ENCODE results near the gene PRORP. TPM values are rescaled to one million over a fixed set of nuclear protein-coding genes. Genes with fewer than 3 reads are reported as not detected.

Gene PRORP
- polyA plus RNA-seq, 1 of the 3 experiments (the other 2 are of a cell fraction), result 17.9 TPM

DNA sequence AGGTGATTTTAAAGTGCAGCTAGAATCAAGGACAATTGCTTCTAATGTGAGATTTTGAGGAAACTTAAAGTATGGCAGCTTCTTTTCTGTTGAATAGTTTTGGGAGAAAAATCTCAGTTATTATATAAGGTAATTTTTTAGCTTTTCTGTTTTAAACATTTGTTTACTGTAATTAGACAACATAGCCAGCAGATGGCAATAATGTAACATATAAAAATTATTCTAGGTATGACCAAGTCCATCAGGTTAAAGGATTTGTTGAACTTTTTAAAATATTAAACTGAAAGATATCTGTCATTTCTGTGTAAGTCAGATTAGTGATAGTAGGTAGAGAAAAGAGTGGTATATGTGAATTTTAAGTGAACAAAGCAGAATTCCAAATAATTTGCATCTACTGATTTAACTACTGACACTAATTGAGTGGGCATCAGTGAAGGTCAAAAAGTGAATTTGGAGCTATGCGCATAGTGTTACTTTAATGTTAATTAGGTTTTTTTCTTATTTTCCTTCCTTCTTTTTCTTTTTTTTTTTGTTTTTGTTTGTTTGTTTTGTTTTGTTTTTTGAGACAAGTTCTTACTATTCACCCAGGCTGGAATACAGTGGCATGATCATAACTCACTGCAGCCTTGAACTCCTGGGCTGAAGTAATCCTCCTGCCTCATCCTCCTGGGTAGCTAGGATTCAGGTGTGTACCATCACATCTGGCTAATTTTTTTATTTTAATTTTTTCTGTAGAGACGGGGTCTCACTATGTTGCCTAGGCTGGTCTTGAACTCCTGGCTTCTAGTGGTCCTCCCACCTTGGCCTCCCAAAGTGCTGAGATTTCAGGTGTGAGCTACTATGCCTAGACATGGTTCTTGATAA is 18.6 kb downstream of the PRORP start:
- peaks cover 5 to 20% of the 10 kb centered on the region in 2 experiments for H3K36me3 ChIP-seq (replicated peaks in 1 of 2; ENCODE audit: control insufficient read depth in 1 of 2, insufficient read depth in 2 of 2, low read length in 1 of 2)
- H3F3A ChIP-seq (replicated peaks; ENCODE audit: insufficient read depth), result peaks cover 8% of the 10 kb centered on the region
- peak; percentile 45 for DNase-seq
- no peak overlapping the region for H2AFZ ChIP-seq (ENCODE audit: low read depth)
- TF ChIP-seq TCF12 (IDR thresholded peaks at IDR 0.05) (no peak), RXRA (IDR thresholded peaks at IDR 0.05; ENCODE audit: borderline replicate concordance, low read depth) (no peak), SMC3 (IDR thresholded peaks at IDR 0.05; ENCODE audit: low read depth, low read length) (peak; percentile 33; the same call in 1 of the 2 replicates), MXI1 (IDR thresholded peaks at IDR 0.05; ENCODE audit: low read depth, low read length) (no peak), GABPA (IDR thresholded peaks at IDR 0.05; ENCODE audit: low read depth) (no peak), RAD21 (IDR thresholded peaks at IDR 0.05; ENCODE audit: low read length) (peak; percentile 69), NFIC (IDR thresholded peaks at IDR 0.05; ENCODE audit: borderline replicate concordance) (no peak), MEF2A (IDR thresholded peaks at IDR 0.05; ENCODE audit: borderline replicate concordance, low read depth) (no peak), JUND (IDR thresholded peaks at IDR 0.05) (no peak), FOSL2 (IDR thresholded peaks at IDR 0.05; ENCODE audit: borderline replicate concordance, low read depth) (no peak), TEAD4 (IDR thresholded peaks at IDR 0.05; ENCODE audit: borderline replicate concordance, insufficient read depth) (no peak)
- TF ChIP-seq, protein P1, sequence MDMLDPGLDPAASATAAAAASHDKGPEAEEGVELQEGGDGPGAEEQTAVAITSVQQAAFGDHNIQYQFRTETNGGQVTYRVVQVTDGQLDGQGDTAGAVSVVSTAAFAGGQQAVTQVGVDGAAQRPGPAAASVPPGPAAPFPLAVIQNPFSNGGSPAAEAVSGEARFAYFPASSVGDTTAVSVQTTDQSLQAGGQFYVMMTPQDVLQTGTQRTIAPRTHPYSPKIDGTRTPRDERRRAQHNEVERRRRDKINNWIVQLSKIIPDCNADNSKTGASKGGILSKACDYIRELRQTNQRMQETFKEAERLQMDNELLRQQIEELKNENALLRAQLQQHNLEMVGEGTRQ (IDR thresholded peaks at IDR 0.05; ENCODE audit: borderline replicate concordance, low read depth, low read length), result no peak
- TF ChIP-seq, protein P2, sequence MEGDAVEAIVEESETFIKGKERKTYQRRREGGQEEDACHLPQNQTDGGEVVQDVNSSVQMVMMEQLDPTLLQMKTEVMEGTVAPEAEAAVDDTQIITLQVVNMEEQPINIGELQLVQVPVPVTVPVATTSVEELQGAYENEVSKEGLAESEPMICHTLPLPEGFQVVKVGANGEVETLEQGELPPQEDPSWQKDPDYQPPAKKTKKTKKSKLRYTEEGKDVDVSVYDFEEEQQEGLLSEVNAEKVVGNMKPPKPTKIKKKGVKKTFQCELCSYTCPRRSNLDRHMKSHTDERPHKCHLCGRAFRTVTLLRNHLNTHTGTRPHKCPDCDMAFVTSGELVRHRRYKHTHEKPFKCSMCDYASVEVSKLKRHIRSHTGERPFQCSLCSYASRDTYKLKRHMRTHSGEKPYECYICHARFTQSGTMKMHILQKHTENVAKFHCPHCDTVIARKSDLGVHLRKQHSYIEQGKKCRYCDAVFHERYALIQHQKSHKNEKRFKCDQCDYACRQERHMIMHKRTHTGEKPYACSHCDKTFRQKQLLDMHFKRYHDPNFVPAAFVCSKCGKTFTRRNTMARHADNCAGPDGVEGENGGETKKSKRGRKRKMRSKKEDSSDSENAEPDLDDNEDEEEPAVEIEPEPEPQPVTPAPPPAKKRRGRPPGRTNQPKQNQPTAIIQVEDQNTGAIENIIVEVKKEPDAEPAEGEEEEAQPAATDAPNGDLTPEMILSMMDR (IDR thresholded peaks at IDR 0.05), result peak; percentile 71
- TF ChIP-seq, protein P3, sequence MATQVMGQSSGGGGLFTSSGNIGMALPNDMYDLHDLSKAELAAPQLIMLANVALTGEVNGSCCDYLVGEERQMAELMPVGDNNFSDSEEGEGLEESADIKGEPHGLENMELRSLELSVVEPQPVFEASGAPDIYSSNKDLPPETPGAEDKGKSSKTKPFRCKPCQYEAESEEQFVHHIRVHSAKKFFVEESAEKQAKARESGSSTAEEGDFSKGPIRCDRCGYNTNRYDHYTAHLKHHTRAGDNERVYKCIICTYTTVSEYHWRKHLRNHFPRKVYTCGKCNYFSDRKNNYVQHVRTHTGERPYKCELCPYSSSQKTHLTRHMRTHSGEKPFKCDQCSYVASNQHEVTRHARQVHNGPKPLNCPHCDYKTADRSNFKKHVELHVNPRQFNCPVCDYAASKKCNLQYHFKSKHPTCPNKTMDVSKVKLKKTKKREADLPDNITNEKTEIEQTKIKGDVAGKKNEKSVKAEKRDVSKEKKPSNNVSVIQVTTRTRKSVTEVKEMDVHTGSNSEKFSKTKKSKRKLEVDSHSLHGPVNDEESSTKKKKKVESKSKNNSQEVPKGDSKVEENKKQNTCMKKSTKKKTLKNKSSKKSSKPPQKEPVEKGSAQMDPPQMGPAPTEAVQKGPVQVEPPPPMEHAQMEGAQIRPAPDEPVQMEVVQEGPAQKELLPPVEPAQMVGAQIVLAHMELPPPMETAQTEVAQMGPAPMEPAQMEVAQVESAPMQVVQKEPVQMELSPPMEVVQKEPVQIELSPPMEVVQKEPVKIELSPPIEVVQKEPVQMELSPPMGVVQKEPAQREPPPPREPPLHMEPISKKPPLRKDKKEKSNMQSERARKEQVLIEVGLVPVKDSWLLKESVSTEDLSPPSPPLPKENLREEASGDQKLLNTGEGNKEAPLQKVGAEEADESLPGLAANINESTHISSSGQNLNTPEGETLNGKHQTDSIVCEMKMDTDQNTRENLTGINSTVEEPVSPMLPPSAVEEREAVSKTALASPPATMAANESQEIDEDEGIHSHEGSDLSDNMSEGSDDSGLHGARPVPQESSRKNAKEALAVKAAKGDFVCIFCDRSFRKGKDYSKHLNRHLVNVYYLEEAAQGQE (IDR thresholded peaks at IDR 0.05; ENCODE audit: low read depth, low read length), result no peak
- no peak overlapping the region for H3K4me2 ChIP-seq
- CTCF ChIA-PET, result interaction anchor here (0.6 to 10.4 kb wide), 44 partner anchors 9 to 1693 kb away, joined by 3 to 102 read pairs (median 4); partner anchors contain the start of genes BRMS1L, INSM2, NFKBIA and PPP2R3C
- no peaks in the 10 kb centered on the region for H3K27me3 ChIP-seq (ENCODE audit: insufficient read depth)
- no peak overlapping the region for H3K27ac ChIP-seq (ENCODE audit: low read depth in 2 of 2, low read length in 1 of 2)
- H4K20me1 ChIP-seq (ENCODE audit: insufficient read depth), result no peaks in the 10 kb centered on the region
- no peaks in the 10 kb centered on the region for H3K4me1 ChIP-seq (ENCODE audit: control insufficient read depth in 1 of 2, insufficient read depth in 2 of 2, low read depth in 1 of 2, low read length in 1 of 2)
- peaks cover 9% of the 10 kb centered on the region; the same call in 1 of the 2 replicates for H3K79me2 ChIP-seq (ENCODE audit: insufficient read depth)
- no peak overlapping the region for H3K4me3 ChIP-seq (ENCODE audit: low read depth in 2 of 2, low read length in 1 of 2)
- no peaks in the 10 kb centered on the region for H3K9me3 ChIP-seq
- WGBS (ENCODE audit: low lambda C conversion rate), result 100% methylated on average over 2 of the region's 2 CpGs
- H3K9me2 ChIP-seq, result no peaks in the 10 kb centered on the region
- POLR2A ChIA-PET, result interaction anchor here (1.0 to 1.8 kb wide), 2 partner anchors 151 to 263 kb away, joined by 3 to 4 read pairs; partner anchors contain the start of genes NFKBIA and PSMA6
- H3K9ac ChIP-seq, result no peak overlapping the region
